ENCODE results near the gene MAP3K13. TPM values are rescaled to one million over a fixed set of nuclear protein-coding genes. Genes with fewer than 3 reads are reported as not detected.

MAP3K13 gene
- total and polyA plus RNA-seq, 10 of the 15 experiments (the other 5 are each of a cell fraction or from before 2014, with no cell fraction given), result 10.5 to 70.8 (median 26.8) TPM

GRCh38 chr3:185340751-185341150, 22.2 kb upstream of the MAP3K13 start:
- no peak for TF ChIP-seq TAF1 (IDR thresholded peaks at IDR 0.05; ENCODE audit: borderline replicate concordance, low read depth, low read length)
- TF ChIP-seq NR2C2 (IDR thresholded peaks at IDR 0.05; ENCODE audit: borderline replicate concordance, control insufficient read depth, insufficient read length, low read depth), result no peak
- TF ChIP-seq EP300 (IDR thresholded peaks at IDR 0.05; ENCODE audit: borderline replicate concordance in 1 of 2, control insufficient read depth in 1 of 2, low read depth in 2 of 2, low read length in 2 of 2), result no peak
- TF ChIP-seq E2F4 (IDR thresholded peaks at IDR 0.05; ENCODE audit: low read depth, low read length), result no peak
- TF ChIP-seq RAD51 (IDR thresholded peaks at IDR 0.05), result no peak
- TF ChIP-seq PAX5 (IDR thresholded peaks at IDR 0.05; ENCODE audit: borderline replicate concordance, low read depth, low read length), result no peak
- no peak for TF ChIP-seq LARP7 (IDR thresholded peaks at IDR 0.05)
- no peak for TF ChIP-seq NRF1 (conservative IDR thresholded peaks at IDR 0.05; ENCODE audit: low read depth, low read length)
- no peak for TF ChIP-seq EED (IDR thresholded peaks at IDR 0.05; ENCODE audit: low read depth)
- TF ChIP-seq HDAC2 (IDR thresholded peaks at IDR 0.05), result no peak
- TF ChIP-seq SREBF1 (IDR thresholded peaks at IDR 0.05; ENCODE audit: low read length), result no peak
- no peak for TF ChIP-seq SMC3 (IDR thresholded peaks at IDR 0.05; ENCODE audit: borderline replicate concordance, low read length)
- no peak for TF ChIP-seq PBX3 (IDR thresholded peaks at IDR 0.05; ENCODE audit: insufficient replicate concordance, low read depth, low read length)
- no peak for ATAC-seq
- Histone ChIP-seq H4K20me1 (ENCODE audit: control insufficient read depth, insufficient read depth) (no peaks in the 10 kb centered on the region), H3K36me3 (ENCODE audit: control insufficient read depth in 2 of 2, insufficient read depth in 2 of 2, low read length in 1 of 2) (no peaks in the 10 kb centered on the region), H3K27ac (ENCODE audit: control insufficient read depth, insufficient read depth) (no peak overlapping the region), H3K9me3 (replicated peaks; ENCODE audit: control insufficient read depth, insufficient read depth, low read length) (no peaks in the 10 kb centered on the region), H3K27me3 (replicated peaks in 1 of 2; ENCODE audit: control insufficient read depth in 2 of 2, insufficient read depth in 2 of 2, low read length in 1 of 2) (no peaks in the 10 kb centered on the region), H3K4me2 (ENCODE audit: control insufficient read depth, insufficient read depth) (no peak overlapping the region), H3K4me1 (ENCODE audit: control insufficient read depth, insufficient read depth, low read length) (no peaks in the 10 kb centered on the region), H3K79me2 (ENCODE audit: control insufficient read depth, insufficient read depth, low read length) (no peaks in the 10 kb centered on the region), H2AFZ (ENCODE audit: control insufficient read depth, low read depth, low read length) (no peak overlapping the region), H3K4me3 (no peak overlapping the region), H3K9ac (ENCODE audit: control insufficient read depth, insufficient read depth, low read length) (no peak overlapping the region)
- 49% methylated on average over 2 of the region's 2 CpGs for WGBS (ENCODE audit: insufficient coverage, insufficient replicate concordance, low lambda C conversion rate, missing lambda C conversion rate)
- DNase-seq (ENCODE audit: low read depth, low spot score), result no peak
- in situ Hi-C loops (cut with MboI), result no loop called here
- intact Hi-C loops (cut with micrococcal nuclease; ENCODE audit: unreplicated experiment), result no loop called here
- SMC1A ChIA-PET (ENCODE audit: uncharacterized antibody, unreplicated experiment), result no interaction called here
- no TSS peak for BruUV-seq (replicated peaks)
- CTCF ChIA-PET, result interaction anchor here (1.3 kb wide), 1 partner anchor 14 kb away, joined by 3 read pairs; no protein-coding TSS in a partner anchor
- no peak for FAIRE-seq
- POLR2A ChIA-PET, result no interaction called here
- RAD21 ChIA-PET (ENCODE audit: unreplicated experiment), result no interaction called here

All from GM12878 (cell line).